Stimulated activated CD8-positive, alpha-beta memory T cell treated with anti-CD3 and anti-CD28 coated beads, Interleukin-4, amount 100 ng/mL, for 1 hour (primary cell): ENCODE data around the gene BAZ2B.

Experiments used
- DNase-seq, 2 donors: peaks; one replicate each; pipeline ENCODE4 v3.0.0-alpha.2; 2020; ENCODE audit warnings: low read depth in 2 of 2, low spot score in 1 of 2

BAZ2B gene

DNA sequence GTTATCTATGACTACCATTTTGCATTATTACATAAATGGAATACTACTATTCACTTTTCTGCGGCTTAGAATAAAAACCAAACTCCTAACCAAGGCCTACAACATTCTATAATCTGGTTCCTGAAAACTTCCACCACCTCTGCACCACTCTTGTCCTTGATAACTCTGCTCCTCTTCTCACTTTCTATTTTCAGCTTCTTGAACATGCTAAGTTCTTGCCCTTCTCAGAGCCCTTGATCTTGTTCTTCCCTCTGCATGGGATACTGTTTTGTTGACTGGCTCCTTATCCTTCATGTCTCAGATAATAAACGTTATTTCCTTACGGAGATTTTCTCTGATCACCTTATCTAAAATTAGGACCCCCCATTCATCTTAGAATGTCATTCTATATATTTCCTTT, 264.4 kb downstream of the BAZ2B start:
- no peak for DNase-seq

DNA sequence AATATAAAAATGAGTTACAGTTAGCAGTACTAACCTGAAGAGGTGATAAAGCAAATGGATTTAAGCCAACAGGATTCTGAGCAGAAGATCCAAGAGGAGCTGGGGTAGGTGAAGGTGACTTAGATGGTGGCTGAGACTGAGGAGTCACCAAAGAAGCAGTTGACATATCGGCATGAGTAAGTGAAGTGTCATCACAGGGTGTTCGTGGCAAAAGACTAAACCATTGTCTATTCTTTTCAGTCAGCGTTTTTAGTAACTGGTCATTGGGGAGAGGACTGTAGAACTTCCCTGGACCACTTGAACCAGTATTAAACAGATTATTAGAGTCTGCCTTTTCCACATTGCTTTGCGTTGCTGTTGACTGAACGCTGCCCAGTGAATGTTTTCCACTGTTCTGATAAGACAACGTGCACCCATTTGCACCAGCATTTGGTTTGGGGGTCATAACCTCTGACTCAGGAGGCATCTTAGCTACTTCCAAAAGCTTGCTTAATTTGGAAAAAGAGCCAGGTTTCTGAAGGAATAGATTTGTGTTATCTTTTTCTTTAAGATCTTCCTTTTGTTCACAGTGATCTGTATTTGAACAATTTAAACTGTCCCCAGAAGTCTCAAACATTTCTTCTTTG, 266.6 kb downstream of the BAZ2B start:
- no peak for DNase-seq

DNA sequence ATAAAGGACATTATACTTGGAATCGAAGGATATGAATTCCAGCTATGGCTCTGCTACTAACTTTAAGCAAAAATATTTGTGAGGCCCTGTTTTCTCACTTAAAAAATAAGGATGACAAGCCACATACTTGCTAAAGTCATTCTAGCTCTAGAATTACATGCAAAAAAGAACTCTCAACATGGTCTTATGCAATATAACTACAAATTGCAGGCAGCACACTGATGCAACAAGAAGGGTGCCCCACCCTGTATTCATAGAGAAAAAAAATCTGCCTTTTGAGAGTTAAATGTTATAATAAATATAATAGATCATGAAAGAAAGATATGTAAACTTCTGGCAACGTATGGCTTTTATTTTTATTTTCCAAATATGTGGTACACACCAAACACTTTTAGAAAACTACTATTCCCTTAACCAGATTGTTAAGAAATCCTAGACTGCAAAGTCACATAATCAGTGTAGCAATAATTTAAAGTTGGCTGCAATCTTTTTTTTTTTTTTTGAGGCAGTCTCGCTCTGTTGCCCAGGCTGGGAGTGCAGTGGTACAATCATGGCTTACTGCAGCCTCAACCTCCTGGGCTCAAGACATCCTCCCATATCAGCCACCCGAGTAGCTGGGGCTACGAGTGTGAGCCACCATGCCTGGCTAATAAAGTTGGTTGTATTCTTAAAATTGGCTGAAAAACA, 289.6 kb downstream of the BAZ2B start:
- DNase-seq = no peak

DNA sequence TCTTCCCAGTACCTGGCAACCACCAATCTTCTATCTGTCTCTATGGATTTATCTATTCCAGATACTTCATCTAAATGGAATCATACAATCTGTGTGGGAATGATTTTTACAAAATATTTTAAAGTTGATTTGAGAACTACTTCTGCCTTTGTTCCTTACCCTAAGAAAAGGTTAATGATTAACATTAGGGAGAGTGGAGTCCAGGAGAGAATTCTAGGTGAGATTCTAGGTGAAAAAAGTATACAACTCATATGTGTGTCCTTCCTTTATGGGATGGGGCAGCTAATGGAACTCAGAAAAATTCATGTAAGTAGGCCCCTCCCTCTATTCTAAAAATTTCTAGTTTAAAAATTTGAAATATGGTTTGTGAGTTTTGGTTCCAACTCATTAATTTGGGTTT, 293.9 kb downstream of the BAZ2B start:
- no peak for DNase-seq

DNA sequence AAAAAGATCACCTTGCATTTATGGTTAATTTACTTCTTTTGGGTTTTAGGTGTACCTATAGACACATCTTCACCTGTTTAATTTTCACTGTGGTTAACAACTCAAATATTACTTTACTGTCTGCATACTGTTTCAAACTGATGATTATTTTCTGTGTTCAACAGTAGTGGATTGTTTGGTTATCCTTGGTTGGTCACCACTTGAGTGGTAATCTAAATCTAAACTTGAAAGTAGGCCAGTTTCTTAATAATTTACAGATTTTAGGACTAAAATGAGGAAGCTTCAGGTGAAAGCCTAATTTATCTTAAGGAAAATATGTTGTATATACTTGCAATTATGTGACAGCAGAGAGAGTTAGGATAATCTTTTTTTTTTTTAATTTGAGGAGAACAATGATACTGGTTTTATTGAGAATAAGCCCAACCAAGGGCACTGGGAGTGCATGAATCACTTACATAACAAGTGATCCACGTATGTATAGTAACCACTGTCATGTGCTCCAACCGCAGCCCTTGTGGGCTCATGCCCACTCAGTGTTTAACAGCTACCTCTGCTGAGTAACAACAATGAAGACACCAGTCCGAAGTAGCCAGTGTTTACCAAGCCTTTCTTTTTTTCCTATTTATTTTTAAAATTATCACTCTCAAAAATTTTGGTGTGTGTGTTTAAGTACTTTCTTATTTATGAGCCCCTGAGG, 298.8 kb downstream of the BAZ2B start:
- DNase-seq = no peak

DNA sequence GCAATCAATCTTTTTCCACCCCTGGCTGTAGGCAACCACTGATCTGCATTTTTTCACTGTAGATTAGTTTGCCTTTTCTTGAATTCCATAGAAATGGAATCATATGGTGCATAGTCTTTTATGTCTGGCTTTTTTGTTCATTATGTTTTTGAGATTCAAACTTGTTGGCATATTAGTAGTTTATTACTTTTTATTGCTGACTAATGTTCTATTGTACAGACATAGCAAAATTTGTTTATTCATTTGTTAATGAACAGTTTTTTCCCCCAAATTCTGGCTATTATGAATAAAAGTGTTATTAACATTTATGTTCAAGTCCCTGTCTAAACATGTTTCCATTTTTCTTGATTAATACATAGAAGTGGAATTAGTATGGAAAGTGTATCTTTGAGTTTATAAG, 308.4 kb downstream of the BAZ2B start:
- DNase-seq = no peak

DNA sequence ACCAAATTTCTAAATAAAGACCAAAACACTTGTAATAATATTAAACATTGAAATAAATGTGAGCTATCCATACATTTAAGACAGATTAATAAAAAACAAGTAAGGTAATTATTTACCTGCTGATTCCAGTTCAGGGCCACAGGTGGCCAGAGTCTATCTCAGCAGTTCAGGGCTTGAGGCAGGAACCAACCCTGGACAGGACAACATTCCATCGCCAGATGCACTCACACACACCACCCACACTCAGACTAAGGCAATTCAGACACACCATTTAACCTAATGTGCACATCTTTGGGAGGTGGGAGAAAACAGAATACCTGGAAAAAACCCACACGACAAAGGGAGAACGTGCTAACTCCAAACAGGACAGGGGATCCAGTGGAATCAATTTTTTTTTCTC, 315.8 kb downstream of the BAZ2B start:
- DNase-seq = no peak

DNA sequence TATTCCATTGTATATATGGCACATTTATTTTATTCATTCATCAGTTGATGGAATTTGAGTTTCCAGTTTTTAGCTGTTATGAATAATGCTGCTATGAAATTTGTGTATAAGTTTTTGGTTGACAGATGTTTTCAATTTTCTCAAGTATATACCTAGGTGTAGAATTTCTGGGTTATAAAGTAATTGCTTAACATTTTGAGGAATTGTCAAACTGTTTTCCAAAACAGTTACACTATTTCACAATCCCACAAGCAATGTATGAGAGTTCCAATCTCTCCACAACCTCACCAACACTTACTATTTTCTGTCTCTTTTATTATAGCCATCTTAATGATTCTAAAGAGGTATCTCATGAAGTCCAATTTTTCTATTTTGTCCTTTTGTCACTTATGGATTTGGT, 317.4 kb downstream of the BAZ2B start:
- no peak for DNase-seq

DNA sequence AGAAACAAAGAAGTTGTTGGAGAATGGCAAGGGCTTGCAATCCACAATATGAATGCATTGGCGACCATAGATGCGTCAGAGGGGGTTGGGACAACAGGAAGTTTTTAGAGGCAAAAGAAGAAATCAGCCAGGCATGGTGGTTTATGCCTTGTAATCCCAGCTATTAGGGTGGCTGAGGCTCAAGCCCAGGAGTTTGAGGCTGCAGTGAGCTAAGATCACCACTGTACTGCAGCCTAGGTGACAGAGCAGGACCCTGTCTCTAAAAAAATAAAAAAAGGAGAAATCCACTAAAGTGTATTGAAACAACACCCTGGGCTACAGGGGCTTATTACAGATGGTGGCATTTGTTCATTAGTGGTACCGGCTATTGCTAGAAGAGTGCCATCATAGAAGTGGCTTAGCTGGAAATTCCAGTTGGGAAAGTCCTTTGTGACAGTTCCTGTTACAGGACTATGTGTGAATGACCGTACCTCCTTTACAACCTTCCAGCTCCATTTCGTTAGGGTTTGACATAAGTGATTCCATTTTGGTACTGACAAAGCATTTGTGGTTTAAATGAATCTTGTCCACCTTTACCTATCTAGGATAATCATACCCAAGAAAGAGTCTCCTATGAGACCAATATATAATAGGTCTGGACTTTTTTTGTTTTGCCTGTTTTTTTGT, 319.2 kb downstream of the BAZ2B start:
- DNase-seq = no peak

DNA sequence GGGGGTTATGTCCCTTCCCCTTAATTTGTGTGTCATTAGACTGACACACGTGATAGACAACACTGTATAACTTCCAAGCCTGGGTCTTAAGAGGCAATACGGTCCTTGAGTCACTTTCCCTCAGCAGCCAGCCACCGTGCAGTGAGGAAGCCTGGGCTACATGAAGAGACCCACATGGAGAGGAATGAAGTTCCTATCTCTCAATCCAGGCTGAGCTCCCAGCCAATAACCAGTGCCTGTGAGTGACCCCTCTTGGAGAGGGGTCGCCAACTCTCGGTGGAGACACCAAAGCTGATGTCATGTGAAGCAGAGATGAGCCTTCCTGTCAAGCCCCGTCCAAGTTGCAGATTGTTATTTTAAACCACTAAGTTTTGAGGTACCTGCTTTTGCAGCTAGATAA, 324.2 kb downstream of the BAZ2B start:
- DNase-seq = no peak

DNA sequence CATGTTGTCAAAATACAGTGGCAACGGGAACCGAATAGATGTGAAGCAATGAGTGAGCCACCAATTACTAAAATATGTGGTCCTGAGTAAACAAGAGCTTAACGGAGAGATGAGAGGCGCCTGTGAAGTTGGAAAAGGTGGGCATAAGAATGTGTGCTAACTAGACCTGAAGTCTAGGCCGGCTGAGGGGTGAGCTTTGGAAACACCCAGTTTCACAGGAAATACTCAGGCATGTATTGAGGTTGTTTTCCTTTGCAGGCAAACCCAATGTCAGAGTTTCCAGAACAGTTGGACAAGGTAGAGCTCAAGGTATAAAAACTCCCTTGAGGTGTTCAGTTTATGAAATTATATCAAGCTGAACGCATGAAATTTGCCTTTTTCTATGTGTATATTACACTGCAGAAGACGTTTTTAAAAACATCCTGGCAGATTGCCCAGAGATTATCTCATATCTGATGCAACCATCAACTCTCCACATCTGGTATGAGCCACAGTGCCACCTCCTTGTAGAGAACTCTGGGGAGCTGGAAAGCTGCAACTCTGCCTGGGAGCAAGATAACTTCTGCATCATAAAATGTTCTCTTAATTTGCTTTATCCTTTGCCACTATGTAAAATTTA, 325.9 kb downstream of the BAZ2B start:
- DNase-seq = no peak

DNA sequence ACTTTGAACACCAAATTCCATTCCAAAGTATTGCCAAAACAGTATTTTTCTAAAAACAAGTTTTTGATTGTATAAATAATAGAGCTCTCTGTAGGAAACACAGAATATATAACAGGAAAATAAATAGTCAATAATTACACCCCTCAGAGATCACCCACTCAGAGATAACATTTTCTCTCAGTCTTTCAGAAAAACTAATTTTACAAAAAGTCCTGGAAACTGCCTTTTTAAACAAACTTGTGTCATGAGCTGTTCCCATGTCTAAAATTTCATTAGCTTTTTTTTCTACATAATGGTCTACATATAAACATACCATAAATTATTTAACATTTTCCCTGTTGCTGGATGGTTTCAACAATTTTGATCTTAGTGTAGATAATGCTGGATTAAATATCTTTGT, 328.6 kb downstream of the BAZ2B start:
- DNase-seq = no peak

DNA sequence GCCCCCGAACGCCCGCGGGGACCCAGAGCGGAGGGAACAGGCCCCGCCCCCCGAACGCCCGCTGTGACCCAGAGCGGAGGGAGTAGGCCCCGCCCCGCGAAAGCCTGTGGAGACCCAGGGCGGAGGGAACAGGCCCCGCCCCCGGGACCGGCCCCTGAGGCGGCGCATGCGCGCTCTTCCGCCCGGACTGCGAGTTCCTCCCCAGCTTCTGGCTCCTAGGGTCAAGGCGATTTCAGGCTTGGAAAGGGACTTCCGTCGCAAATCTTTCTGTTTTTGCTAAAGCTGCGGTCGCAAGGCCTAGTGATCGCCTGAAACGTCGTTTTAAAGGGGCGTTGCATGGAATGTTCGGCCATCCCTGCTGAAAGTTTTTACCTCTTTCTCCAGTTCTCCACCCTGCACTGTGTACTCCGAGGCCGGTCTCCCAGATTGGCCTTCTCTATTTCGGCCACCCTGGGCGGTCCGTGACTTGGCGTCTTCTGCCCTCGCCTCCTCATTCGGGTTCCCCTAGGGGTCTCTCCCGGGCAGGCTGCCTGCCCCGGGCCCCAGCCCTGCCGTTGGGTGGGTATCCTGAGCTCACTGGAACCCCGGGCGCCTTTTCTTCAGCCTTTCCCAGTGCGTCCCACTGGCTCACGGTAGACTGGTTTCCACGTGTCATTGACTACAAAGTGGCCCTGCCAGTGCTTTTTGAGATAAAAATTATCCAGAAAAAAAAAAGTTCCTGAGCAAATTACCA, 329.5 kb downstream of the BAZ2B start:
- DNase-seq = peak; percentile 89 to 95

DNA sequence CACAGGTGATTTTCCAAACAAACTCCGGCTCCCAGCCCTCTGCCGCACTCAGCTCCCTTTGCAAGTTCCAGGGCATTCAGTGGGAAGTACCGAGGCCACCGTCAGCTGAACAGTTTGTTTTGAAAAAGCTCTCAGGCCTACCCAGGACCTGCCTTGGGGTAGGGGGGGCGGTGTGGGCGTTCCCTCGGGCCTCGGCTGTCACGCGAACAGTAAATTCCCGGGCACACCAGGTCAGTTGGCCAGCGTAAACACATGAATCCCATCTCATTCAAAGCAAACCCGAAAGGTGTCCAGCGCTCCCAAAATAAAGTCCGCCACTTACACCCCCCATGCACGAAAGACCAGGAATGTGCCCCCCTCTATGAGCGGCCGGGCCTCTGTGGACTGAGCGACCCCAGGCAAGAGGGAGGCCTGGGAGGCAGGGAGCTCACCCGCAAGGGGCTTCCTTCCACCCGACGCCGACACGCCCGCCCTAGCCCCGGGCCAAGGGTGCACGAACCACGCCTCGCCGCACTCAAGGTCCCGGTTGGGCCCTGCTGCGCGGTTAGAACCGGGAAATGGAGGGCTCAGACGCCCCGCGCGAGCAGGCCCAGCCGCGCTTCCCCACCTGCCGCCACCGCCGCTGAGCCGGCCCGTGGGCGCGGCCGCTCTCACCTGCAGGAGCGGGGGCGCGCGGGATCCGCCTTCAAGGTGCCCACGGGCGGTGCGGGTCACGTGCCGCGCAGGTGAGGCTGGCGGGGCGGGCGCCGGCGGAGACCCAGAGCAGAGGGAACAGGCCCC, 330.2 kb downstream of the BAZ2B start, which contains the start of gene WDSUB1:
WDSUB1 (minus strand) TSS at position 775 of the 780 bp plus-strand sequence. CDS start 3,634 bp downstream, outside the sequence.
- DNase-seq = peak in 1 of 2 donors; percentile 9

DNA sequence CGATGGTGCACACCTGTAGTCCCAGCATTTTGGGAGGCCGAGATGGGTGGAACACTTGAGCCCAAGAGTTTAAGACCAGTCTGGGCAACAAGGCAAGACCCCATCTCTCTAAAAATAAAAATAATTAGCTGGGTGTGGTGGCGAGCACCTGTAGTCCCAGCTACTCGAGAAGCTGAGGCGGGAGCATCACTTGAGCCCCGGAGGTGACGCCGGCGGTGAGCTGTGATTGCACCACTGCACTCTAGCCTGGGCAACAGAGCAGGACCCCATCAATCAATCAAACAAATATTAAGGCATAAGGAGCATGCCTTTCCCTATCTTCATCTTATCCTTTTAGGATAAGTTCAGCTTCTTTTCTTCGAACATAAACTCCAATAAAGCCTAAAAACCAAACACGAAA, 330.9 kb downstream of the BAZ2B start:
- no peak for DNase-seq

DNA sequence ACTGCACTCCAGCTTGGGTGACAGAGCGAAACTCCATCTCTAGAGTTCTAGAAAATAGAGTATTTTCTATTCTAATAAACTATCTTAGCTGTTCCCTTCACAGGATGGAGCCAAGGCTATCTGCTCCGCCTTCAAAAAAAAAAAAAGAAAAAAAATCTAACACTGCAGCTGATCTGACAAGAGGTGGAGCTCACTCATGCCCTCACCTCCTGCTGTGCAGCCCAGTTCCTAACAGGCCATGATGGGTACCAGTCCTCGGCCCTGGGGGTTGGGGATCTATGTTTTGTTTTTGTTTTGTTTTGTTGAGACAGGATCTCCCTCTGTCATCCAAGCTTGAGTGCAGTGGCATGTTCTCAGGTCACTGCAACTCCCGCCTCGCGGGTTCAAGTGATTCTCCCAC, 332.8 kb downstream of the BAZ2B start:
- no peak for DNase-seq

DNA sequence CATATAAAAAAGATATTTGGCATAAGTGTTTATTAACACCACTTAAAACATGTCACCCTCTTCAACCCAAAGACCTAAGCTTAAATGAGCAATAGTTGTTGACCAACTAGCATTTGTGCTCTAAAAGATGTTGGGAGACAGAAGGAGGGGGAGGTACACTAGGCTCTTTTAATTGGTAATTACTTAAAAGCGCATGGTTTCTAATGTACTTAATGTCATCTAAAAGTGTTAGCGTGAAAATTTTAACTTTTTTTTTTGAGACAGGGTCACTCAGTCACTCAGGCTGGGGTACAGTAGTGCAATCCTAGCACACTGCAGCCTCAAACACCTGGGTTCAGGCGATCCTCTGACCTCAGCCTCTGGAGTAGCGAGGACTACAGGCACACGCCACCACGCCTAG, 335.3 kb downstream of the BAZ2B start:
- no peak for DNase-seq

DNA sequence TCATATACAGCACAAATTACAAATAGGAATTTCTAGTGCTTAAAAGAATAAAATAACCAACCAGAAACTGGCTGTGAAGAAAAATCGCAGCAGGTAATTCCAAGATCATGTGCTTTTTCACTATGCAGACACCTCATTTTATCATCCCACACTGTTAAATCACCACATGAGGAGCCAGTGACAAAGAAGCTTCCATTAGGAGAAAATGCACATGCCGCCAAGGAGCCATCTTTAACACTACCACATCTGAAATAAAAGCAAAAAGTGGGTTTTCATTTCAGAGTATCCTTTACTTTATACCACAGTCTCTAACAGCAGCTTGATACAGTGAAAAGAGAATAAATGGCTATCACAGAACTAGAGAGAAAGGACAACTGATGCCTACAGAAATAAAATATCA, 336.6 kb downstream of the BAZ2B start:
- DNase-seq = no peak

DNA sequence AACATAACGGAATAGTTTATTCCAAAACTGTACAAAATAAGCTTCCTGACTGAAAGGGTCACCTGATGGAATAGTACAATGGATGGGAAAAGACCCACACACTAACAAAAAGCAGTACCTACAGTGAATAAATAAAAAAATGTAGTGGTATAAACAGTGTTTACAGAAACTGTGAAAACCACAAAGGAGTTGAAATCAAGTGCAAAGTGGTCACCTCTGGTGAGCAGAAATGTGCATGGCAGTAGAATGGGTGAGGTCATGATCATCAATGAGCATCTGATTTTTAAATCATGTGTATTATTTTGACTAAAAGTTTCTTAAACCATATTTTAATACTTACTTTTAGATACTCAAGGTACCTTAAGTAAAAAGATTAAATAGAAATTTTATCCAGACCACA, 341.2 kb downstream of the BAZ2B start:
- no peak for DNase-seq

DNA sequence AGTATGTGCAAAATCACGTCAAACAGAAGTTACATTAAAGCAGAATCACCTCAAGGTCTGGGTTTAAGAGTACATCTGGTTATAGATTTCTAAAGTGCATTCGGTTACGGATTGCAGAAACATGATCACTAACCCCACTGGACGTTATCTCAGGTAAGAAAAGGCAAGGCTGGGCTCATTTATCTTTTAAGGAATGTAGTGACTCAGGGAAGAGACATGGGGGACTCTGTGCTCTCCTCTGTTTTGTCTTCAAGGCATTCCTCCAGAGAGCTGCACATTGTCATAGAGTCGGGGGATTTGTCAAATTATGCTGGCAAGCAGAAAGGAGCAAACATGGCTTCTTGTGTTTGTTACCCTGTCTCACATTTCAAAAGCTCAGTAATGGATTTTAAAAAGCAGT, 344.2 kb downstream of the BAZ2B start:
- no peak for DNase-seq
